GM12875 (cell line): ENCODE measurements around the gene SPRR1A.

Experiments
- H3K4me3 ChIP-seq: one replicate; pipeline ENCODE4 v1.5.1; 2011; ENCODE audit warnings: low read depth, low read length, control low read depth
- CTCF ChIP-seq: IDR thresholded peaks from 2 replicates; pipeline ENCODE4 v1.5.1; 2011; ENCODE audit warnings: low read depth, mild to moderate bottlenecking, control low read depth, inconsistent platforms, low read length, moderate library complexity, borderline replicate concordance; ENCODE audit not compliant: insufficient read depth

Gene SPRR1A

GRCh38 chr1:153028766-153029165, 44.9 kb downstream of the SPRR1A start:
- no peak overlapping the region for H3K4me3 ChIP-seq
- no peak for TF ChIP-seq CTCF

GRCh38 chr1:153030895-153031294, 47.0 kb downstream of the SPRR1A start, which contains the start of gene SPRR1B:
SPRR1B (plus strand) TSS chr1:153031203; CDS start chr1:153032346, 1,143 bp downstream.
- no peak for TF ChIP-seq CTCF
- no peak within 1 kb of the TSS for H3K4me3 ChIP-seq

- TF ChIP-seq CTCF, result no peak
- no peak overlapping the region for H3K4me3 ChIP-seq
Observed at GRCh38 chr1:153032073-153032472, 48.2 kb downstream of the SPRR1A start.

- peak; percentile 26; the same call in 1 of the 2 replicates for TF ChIP-seq CTCF
- no peak overlapping the region for H3K4me3 ChIP-seq
Observed at GRCh38 chr1:153032677-153033308, 48.9 kb downstream of the SPRR1A start.

- TF ChIP-seq CTCF, result no peak
- H3K4me3 ChIP-seq, result no peak overlapping the region
Observed at GRCh38 chr1:153035211-153035610, 51.3 kb downstream of the SPRR1A start.
